ENCODE measurements around the gene SLC1A7. TPM values are rescaled to one million over a fixed set of nuclear protein-coding genes. Genes with fewer than 3 reads are reported as not detected.

The SLC1A7 gene
- total and polyA plus RNA-seq, 2 donors (not counting 1 experiment from before 2014, with no cell fraction given) = 0.10 TPM; not detected in 1

- H3K27ac Mint-ChIP-seq = no peak overlapping the region
- no peak for DNase-seq
- no peak overlapping the region for H2AFZ ChIP-seq (ENCODE audit: insufficient read depth, low read depth, low read length, poor library complexity, severe bottlenecking)
- no peaks in the 10 kb centered on the region for H4K20me1 ChIP-seq (ENCODE audit: control insufficient read depth, insufficient read depth, low read length, poor library complexity, severe bottlenecking)
- H3K4me2 ChIP-seq (replicated peaks; ENCODE audit: low read depth, low read length, poor library complexity, severe bottlenecking) = no peak overlapping the region
- TF ChIP-seq EZH2 (IDR thresholded peaks at IDR 0.05; ENCODE audit: borderline replicate concordance, insufficient read depth, low read depth, low read length, poor library complexity, severe bottlenecking) (no peak), CTCF (IDR thresholded peaks at IDR 0.05) (no peak)
- peaks cover 9% of the 10 kb centered on the region for H3K9me3 Mint-ChIP-seq (ENCODE audit: insufficient read depth)
- no peak overlapping the region for H3K9ac ChIP-seq (ENCODE audit: low read length)
- ChIA-PET CTCF (no interaction called here), POLR2A (no interaction called here)
- H3K4me3 Mint-ChIP-seq = no peak overlapping the region
- no peak for ATAC-seq (ENCODE audit: low read depth)
- H3K4me3 ChIP-seq (ENCODE audit: control extremely low read depth in 1 of 5, extremely low read depth in 1 of 5, insufficient read depth in 1 of 5, low read depth in 2 of 5, low read length in 4 of 5) = no peak overlapping the region
- H3K4me1 Mint-ChIP-seq = no peaks in the 10 kb centered on the region
- H3K36me3 ChIP-seq (replicated peaks in 1 of 2; ENCODE audit: control extremely low read depth in 1 of 2, control insufficient read depth in 1 of 2, extremely low read depth in 1 of 2, insufficient read depth in 2 of 2, low read length in 1 of 2) = no peaks in the 10 kb centered on the region
- no peaks in the 10 kb centered on the region for H3K27me3 ChIP-seq (replicated peaks in 1 of 4; ENCODE audit: control extremely low read depth in 1 of 4, control insufficient read depth in 3 of 4, insufficient read depth in 4 of 4, low read length in 3 of 4)
- no peaks in the 10 kb centered on the region for H3K4me1 ChIP-seq (ENCODE audit: control insufficient read depth in 2 of 2, insufficient read depth in 2 of 2, low read length in 2 of 2)
- peaks cover 8% of the 10 kb centered on the region for H3K27me3 Mint-ChIP-seq
- no peaks in the 10 kb centered on the region for H3K79me2 ChIP-seq (ENCODE audit: control insufficient read depth, insufficient read depth, low read length)
- WGBS (ENCODE audit: insufficient coverage) = 62% methylated on average over 2 of the region's 8 CpGs
- intact Hi-C loops (cut with micrococcal nuclease) = no loop called here
- H3K9me3 ChIP-seq (ENCODE audit: control extremely low read depth in 1 of 3, control insufficient read depth in 2 of 3, insufficient read depth in 1 of 3, low read length in 2 of 3) = peaks cover 0 to 11% (median 9%) of the 10 kb centered on the region in 3 donors
- no peak overlapping the region for H3K27ac ChIP-seq (ENCODE audit: low read length in 2 of 2)
Measured at GRCh38 chr1:53138991-53139884, 3.2 kb downstream of the SLC1A7 start.

DNA sequence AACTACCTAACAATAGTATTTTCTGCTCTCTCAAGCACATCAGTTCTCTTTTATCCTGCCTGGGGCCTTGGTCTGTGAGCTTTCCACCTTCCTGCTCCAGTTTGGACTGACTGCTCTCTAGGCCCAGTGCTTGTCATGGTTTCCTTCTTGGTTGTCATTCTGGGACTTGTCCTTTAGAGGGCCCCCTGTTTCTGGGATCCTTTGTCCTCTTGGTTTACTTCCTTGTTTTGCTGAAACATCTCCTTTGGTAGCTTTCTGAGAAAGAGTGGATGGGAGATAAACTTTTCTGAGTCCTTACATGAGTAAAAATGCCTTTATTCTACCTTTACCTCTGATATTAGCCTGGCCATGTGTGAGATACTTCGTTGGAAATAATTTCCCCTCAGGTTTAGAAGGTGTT is 4.7 kb downstream of the SLC1A7 start:
- H2AFZ ChIP-seq (ENCODE audit: insufficient read depth, low read depth, low read length, poor library complexity, severe bottlenecking) = no peak overlapping the region
- no peaks in the 10 kb centered on the region for H3K4me1 ChIP-seq (ENCODE audit: control insufficient read depth in 2 of 2, insufficient read depth in 2 of 2, low read length in 2 of 2)
- no peaks in the 10 kb centered on the region for H3K27me3 ChIP-seq (replicated peaks in 1 of 4; ENCODE audit: control extremely low read depth in 1 of 4, control insufficient read depth in 3 of 4, insufficient read depth in 4 of 4, low read length in 3 of 4)
- H3K27ac ChIP-seq (ENCODE audit: low read length in 2 of 2) = no peak overlapping the region
- ATAC-seq (ENCODE audit: low read depth) (no peak), DNase-seq (no peak)
- H3K4me1 Mint-ChIP-seq = no peaks in the 10 kb centered on the region
- peaks cover 9% of the 10 kb centered on the region for H3K9me3 Mint-ChIP-seq (ENCODE audit: insufficient read depth)
- intact Hi-C loops (cut with micrococcal nuclease) = no loop called here
- no peaks in the 10 kb centered on the region for H3K36me3 ChIP-seq (replicated peaks in 1 of 2; ENCODE audit: control extremely low read depth in 1 of 2, control insufficient read depth in 1 of 2, extremely low read depth in 1 of 2, insufficient read depth in 2 of 2, low read length in 1 of 2)
- no peak overlapping the region for H3K4me3 ChIP-seq (ENCODE audit: control extremely low read depth in 1 of 5, extremely low read depth in 1 of 5, insufficient read depth in 1 of 5, low read depth in 2 of 5, low read length in 4 of 5)
- no peaks in the 10 kb centered on the region for H3K79me2 ChIP-seq (ENCODE audit: control insufficient read depth, insufficient read depth, low read length)
- CTCF ChIA-PET = no interaction called here
- no peak overlapping the region for H3K4me2 ChIP-seq (replicated peaks; ENCODE audit: low read depth, low read length, poor library complexity, severe bottlenecking)
- peaks cover 0 to 11% (median 9%) of the 10 kb centered on the region in 3 donors for H3K9me3 ChIP-seq (ENCODE audit: control extremely low read depth in 1 of 3, control insufficient read depth in 2 of 3, insufficient read depth in 1 of 3, low read length in 2 of 3)
- no peak for TF ChIP-seq CTCF (IDR thresholded peaks at IDR 0.05)
- TF ChIP-seq EZH2 (IDR thresholded peaks at IDR 0.05; ENCODE audit: borderline replicate concordance, insufficient read depth, low read depth, low read length, poor library complexity, severe bottlenecking) = no peak
- no peaks in the 10 kb centered on the region for H4K20me1 ChIP-seq (ENCODE audit: control insufficient read depth, insufficient read depth, low read length, poor library complexity, severe bottlenecking)
- H3K27me3 Mint-ChIP-seq = peaks cover 4% of the 10 kb centered on the region
- 100% methylated on average over 1 of the region's 1 CpG for WGBS (ENCODE audit: insufficient coverage)
- H3K27ac Mint-ChIP-seq = no peak overlapping the region
- no peak overlapping the region for H3K9ac ChIP-seq (ENCODE audit: low read length)
- POLR2A ChIA-PET = no interaction called here
- no peak overlapping the region for H3K4me3 Mint-ChIP-seq
